GM18951 (cell line): ENCODE results near the gene FBXW8.

ENCODE experiments used
- POLR2A ChIP-seq: IDR thresholded peaks from 4 replicates; pipeline ENCODE4 v1.6.1; 2011; ENCODE audit warnings: mild to moderate bottlenecking; ENCODE audit not compliant: insufficient read length, insufficient read depth; ENCODE audit errors: extremely low read depth
- in situ Hi-C: fragments of 300-500 bp; cut with MboI; formaldehyde crosslinking; loops from one replicate; pipeline ENCODE4 v1.12.0; 2022; ENCODE audit warnings: low sequenced_read_pairs, mixed read lengths, inconsistent platforms; ENCODE audit not compliant: unreplicated experiment

FBXW8 gene

DNA sequence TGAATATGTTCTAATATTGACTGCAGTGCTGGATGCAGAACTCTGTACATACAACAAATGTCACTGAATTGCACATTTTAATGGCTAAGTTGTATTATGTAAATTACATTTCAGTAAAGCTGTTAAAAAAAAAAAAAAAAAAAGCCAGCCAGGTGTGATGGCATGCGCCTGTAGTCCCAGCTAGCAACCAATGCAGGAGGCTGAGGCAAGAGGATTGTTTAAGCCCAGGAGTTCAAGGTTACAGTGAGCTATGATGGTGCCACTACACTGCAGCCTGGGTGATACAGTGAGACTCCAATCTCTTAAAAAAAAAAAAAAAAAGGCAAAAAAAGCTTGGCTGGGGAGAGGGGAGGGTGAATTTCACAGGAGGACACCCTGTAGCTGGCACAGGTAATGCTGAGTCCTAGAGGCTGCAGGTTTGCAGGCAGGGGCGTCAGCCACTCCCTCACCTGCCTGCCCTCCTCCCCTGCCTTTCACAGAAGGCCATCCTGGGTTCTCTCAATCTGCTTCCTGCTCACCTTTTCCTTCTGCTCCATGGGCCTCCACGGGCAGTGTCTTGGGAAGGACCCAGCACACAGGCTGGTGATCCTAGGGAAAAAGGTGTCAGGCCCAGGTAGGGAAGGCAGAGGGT lies 147.8 kb downstream of the FBXW8 start:
- no peak for TF ChIP-seq POLR2A
- in situ Hi-C loops, result no loop called here

DNA sequence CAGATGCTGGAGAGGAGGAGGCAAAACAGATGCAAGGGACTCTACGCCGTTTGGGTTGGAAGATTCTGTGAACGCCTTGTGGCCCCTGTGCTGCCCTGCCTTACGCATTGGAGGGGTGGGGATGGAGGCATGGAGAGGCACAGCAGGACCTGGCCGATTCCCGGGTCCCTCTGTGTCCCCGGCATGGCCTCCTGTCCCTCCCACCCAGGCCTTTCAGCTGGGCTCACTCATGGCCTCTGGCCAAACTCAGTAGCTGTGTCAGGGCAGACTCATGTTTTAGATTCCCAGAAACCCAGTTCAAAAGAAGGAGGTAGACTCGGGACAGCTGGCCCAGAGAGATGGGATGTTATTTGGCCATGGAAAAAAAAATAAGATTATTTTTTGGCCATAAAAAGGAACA lies 148.4 kb downstream of the FBXW8 start:
- in situ Hi-C loops, result no loop called here
- no peak for TF ChIP-seq POLR2A

DNA sequence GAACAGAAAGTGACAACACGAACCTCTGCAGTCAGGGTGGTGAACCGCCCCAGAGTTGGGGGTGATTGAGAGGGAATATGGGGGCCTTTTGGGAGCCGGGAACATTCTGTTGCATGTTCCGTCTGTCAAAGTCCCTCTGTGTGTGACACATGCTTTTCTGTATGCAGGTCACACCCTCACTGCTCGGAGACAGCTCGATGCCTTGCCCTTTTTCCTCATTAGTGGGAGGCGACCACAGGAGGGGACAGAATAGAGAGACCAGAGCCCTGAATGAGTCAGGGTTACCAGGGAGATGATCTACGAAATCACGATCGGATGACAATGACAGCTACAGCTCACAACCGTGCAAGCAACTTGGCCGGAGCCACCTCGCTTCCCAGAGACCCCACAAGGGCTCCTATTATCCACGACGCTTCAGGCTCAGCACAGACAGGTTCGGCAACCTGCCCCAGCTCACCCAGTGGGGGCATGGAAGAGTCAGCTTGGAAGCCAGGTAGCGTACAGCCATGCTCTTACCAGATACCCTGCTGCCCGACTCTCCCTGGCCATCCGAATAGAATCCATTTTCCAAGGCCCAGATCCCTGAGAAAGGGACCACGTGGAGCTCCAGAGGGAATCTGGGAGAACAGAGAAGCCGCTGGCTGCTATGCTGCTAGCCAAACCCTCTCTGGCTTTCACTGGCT lies 149.6 kb downstream of the FBXW8 start:
- in situ Hi-C loops, result no loop called here
- TF ChIP-seq POLR2A, result no peak

DNA sequence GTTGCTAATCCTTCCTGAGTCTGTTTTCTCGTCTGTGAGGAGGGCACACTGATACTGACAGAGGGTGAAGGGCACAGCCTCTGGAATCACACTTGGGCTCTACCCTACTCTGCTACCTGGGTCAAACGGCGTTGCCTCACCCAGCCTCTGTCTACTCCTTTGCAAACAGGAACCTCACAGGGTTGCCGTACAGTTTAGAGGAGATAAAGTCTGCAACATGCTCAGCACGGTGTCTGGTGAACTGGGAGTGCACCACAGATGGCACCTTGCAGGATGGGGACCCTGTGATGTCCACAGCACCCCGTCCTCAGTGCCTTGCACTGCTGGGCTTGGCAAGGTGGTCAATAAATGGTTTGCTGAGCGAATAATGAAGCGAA lies 150.2 kb downstream of the FBXW8 start:
- no peak for TF ChIP-seq POLR2A
- in situ Hi-C loops, result no loop called here

DNA sequence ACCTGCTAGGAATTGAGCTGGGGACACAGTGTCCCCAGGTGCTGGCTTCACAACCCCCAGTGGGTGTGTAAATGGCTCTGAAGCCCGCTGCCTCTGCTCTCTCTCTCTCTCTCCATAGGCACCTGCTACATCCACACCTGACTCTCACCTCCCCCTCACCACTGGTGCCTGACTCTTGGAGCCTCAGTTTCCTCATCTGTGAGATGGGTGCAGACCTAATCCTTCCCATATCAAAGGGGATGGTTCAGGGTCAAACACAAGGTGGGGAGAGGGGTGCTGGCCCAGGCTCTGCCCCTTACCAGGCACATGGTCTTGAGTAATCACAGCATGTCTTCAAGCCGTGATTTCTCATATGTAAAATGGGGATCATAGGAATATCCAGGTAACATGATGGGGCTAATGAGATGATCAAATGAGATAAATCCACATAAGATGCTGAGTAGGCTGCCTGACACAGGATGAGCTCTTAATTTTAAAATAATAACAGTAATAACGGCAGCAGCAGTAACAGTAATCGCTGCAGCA lies 150.9 kb downstream of the FBXW8 start:
- in situ Hi-C loops, result no loop called here
- no peak for TF ChIP-seq POLR2A

DNA sequence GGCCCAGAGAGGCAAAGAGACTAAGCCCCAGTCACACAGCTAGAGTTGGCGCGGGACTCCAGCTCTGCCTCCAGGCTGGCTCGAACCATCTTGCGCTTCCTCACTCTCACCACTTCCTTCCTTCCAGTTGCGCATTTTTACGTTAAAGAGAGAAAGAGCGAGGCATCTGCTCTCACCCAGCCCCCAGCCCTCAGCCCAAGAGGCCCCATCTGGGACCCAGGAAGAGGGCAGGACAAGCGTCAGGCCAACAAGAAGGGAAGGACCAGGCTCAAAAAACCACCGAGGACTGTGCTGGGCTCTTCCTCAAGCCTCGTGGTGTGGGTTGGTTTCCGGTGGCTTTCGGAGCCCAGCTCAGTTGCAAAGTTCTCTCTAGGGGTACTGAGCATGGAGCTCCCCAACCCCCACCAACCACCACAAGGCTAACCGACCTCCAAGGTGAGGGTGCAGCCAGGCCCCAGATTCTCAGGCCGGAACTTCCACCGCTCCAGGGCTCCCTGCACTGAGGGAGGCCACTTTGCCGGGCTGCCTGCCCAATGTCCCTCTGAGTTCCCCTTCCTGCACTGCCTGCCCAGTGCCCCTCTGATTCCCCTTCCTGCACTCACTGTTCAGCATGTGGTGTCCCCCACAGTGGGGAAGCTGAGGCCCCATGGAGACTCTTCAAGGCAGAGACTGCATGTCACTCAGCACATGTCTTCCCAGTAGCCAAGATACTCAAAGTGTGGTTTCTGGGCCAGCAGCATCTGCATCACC lies 152.6 kb downstream of the FBXW8 start:
- no peak for TF ChIP-seq POLR2A
- in situ Hi-C loops, result no loop called here

DNA sequence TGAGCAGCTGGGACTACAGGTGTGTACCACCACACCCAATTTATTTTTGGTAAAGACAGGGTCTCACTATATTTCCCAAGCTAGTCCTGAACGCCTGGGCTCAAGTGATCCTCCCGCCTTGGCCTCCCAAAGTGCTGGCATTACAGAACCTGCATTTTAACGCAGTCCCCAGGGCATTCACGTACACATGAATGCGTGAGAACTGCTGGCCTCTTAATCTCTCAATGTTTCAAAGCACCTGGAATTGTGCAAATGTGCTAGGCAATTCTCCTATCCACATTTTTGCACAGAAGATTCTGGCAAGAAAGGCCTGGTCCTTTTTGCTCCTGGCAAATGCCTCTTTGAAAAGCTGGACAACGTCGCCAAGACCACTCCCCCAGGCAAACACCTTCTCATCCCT lies 153.3 kb downstream of the FBXW8 start:
- no peak for TF ChIP-seq POLR2A
- in situ Hi-C loops, result no loop called here

DNA sequence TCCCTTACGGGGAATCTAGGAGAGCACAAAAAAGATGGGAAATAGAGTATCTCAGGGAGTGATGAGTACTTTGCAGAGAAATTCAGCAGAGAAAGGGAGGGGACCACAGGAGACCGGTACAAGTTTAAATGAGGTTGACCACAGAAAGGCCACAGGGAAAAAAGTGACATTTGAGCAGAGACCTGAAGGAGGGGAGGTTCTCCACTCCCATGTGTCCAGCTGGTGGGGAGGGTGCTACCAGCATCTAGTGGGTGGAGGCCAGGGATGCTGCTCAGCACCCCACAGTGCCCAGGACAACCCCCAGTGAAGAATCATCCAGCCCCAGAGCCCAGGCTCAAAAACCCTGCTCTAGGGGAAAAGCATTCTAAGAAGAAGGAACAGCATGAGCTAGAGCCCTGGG lies 153.8 kb downstream of the FBXW8 start:
- no peak for TF ChIP-seq POLR2A
- in situ Hi-C loops, result no loop called here

DNA sequence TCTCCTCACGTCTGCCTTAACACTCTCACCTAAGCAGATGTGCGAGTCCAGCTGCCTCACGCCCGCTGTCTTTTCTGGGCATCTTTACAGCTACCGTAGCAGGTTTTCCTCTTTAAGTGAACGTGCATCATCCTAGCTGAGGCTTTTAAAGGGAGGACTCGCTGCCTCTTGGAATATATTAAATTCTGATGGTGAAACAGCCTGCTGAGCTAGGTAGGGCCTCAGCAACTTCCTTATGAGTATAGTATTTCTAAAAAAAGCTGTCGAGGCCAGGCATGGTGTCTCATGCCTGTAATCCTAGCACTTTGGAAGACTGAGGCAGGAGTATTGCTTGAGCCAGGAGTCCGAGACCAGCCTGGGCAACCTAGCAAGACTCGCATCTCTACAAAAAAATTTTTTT lies 156.3 kb downstream of the FBXW8 start:
- TF ChIP-seq POLR2A, result no peak
- in situ Hi-C loops, result no loop called here

DNA sequence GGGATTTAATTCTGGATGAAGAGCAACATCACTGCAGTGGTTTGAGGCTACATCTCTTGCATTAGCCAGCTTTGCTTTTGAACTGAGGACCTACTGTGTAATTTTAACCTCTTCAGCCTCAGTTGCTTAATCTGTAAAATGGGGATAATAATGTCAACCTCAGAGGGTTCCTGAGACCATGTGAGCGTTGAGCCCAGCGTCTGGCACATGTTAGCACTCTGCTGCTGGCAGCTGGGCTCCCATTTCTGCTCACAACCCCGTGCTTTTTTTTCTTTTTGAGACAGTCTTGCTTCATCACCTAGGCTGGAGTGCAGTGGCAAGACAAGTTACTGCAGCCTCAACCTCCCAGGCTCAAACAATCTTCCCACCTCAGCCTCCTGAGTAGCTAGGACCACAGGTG lies 156.9 kb downstream of the FBXW8 start:
- in situ Hi-C loops, result no loop called here
- no peak for TF ChIP-seq POLR2A

DNA sequence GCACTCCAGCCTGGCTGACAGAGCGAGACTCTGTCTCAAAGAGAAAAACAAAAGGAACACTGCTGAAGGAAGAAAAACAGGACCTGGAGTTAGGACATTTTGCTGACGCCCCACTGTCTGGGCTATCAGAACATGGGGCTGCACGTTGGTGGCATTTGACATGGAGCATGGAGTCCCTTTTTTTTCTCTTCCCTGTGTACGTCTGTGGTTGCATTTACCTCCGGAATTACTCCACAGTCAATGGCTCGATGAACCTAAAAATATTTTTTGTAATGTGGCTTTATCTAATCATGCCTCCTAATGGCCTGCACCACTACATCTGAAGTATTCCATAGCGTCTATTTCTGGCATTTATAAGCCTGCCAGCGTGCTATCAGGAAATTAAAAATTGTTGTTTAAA lies 157.7 kb downstream of the FBXW8 start:
- TF ChIP-seq POLR2A, result no peak
- in situ Hi-C loops, result no loop called here

DNA sequence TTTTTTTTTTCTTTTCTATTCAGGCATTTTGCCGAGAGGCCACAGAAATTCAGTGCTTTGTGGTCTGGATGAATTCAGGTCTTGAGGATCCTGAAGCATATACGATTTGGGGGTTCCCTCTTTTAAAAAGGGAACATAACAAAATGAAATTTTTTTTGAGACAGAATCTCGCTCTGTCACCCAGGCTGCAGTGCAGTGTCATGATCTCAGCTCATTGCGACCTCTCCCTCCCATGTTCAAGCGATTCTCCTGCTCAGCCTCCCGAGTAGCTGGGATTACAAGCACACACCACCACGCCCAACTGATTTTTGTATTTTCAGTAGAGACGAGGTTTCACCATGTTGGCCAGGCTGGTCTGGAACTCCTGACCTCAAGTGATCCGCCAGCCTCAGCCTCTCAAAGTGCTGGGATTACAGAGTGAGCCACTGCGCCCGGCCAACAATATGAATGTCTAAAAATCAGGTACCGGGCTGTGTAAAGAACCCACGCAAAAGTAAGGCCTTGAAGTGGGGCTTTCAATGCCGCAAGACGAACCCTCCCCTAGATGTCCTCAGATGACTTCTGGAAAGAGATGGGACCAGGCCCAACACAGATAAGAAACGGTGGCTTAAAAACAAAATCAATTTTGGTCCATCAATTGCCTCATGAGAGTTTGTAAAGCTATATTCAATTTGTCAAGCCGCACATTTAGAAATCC lies 158.5 kb downstream of the FBXW8 start:
- in situ Hi-C loops, result no loop called here
- TF ChIP-seq POLR2A, result no peak

DNA sequence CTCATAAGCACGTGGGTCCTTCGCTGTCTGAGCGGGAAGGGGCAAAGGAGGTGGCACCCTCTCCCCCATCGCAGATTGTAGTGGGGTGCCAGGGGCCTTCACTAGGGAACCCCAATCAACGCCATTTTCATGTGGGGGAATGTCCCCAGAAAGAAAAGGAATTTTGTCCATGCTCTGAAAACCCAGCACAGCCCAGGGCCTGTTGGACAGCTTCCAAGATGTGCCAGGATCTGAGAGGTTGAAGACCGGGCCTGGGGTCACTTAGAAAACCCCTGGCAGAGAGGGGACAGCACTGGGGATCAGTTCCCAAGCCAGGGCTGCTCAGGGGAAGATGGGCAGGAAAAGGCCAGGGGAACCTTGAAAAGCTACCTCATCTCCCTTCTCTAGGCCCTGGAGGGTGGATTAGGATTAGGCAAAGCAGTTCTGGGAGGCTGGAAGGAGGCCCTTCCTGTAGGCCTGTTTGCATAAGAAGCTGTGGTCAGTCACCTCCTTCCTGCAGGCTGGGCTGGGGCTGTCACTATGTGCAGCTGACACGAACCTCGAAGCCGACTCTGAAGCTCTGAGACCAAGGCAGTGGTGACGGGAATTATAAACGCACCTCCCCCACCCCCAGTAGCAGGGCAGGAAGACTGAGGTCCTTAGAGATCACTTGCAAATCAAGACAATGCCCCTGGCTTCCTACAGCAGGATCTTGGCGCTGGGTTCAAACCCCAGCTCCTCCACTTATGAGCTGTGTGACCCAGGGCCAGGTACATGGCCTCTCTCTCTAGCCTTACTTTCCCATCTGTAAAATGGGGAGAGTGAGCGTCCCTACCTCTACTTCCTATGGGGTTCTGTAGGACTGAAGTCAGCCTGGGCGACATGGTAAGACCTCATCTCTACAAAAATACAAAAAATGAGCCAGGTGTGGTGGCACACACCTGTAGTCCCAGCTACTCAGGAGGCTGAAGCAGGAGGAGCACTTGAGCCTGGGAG lies 159.5 kb downstream of the FBXW8 start:
- in situ Hi-C loops, result no loop called here
- no peak for TF ChIP-seq POLR2A

DNA sequence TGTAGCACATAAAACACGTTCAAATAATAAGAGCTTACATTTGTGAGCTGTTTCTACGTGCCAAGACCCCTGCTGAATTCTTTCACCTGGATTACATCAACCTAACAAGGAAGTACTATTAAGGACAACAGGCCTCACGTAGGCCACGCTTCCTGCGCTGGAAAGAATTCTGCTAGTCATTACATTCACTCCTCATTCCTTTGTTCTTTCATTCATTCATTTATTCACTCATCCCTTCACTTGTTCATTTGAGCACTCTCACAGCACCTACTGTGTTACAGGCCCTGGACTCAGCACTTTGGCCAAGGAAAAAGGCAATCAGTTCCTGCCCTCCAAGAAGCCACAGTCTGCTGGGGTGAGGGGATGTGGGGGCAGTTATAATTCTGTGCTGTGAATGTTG lies 160.3 kb downstream of the FBXW8 start:
- in situ Hi-C loops, result no loop called here
- TF ChIP-seq POLR2A, result no peak
